Activated effector memory CD4-positive, alpha-beta T cell treated with Interleukin-2 at 50 U/mL for 16 hours (primary cell): Measurements from ENCODE around the gene SELP.

Experiments used
- DNase-seq: peaks from one replicate; pipeline ENCODE4 v3.0.0-alpha.2; 2020

SELP gene

DNA sequence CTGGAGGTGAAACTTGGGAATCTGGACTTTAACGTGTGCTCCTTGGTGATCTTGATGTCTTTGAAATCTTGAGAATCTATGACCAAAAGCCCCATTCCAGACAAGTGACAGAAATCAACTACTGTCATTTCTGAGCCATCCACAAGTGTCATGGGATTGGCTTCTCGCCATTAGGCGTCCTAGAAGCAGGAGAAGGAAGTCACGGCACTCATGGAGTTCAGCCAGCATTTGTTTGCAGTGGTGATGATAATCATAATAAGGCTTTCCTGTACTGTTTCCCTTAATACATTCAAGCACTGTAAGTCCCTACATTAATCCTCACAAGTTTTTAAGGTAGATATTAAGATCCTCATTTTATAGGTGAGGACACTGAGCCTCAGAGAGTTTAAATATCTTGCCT, 55.6 kb downstream of the SELP start:
- no peak for DNase-seq

GRCh38 chr1:169572187-169572586, 57.7 kb downstream of the SELP start:
- no peak for DNase-seq

GRCh38 chr1:169571450-169571849, 58.5 kb downstream of the SELP start:
- DNase-seq = no peak

GRCh38 chr1:169570172-169570574, 59.8 kb downstream of the SELP start:
- DNase-seq = no peak

GRCh38 chr1:169568497-169568896, 61.4 kb downstream of the SELP start:
- DNase-seq = no peak

GRCh38 chr1:169565335-169566271, 64.3 kb downstream of the SELP start:
- DNase-seq = no peak

DNA sequence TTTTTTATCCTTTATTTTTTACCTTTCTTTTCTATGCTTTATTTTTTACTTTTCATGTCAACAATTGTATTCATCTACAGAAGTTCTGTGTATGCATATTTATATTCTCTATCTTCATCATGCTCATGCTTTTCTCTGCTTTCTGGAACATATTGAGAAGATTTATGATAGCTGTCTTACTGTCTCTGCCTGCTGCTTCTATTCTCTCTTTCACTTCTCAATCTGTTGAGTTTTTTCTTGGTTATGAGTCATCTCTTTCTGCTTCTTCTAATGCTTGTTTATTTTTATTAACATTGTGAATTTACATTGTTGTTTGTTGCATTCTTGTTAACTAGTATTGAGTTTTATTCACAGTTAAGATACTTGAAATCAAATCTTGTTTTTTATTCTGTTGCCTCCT, 66.3 kb downstream of the SELP start:
- DNase-seq = no peak

GRCh38 chr1:169563019-169563615, 66.8 kb downstream of the SELP start:
- no peak for DNase-seq

DNA sequence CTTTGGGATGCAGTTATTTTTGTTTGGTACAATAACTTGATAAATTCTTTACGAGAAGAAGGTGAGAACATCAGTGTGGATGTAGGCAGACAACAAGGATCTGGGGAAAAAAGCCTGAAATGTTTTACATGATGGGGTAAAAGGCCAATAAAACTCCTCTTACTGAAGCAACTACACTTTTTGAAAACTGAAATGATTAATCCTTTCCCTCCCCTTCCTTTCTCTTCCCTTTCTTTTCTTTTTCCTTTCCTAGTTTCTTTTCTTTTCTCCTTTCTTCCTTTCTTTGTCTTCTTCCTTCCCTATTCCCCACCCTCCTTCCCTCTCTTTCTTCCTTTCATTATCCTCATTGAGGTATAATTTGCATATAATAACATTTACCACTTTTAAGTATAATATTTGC, 68.2 kb downstream of the SELP start:
- DNase-seq = no peak

GRCh38 chr1:169557131-169557530, 72.8 kb downstream of the SELP start:
- no peak for DNase-seq

DNA sequence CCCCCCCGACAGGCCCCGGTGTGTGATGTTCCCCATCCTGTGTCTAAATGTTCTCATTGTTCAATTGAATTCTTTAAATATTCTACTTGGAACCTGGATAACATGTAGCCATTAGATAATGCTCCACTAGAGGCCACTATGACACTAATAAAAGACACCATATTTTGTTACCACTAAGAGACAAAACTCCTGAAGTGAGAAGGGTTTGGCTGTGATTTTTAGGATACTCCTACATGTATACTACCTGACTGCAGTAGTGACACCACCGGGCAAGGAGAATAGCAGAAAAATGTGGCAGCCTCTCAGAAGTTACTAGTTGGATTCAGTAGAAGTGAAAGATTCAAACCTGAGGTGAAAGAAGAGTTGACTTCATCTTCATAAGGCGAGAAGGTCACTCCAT, 79.6 kb downstream of the SELP start:
- no peak for DNase-seq

- DNase-seq = no peak
Observed at GRCh38 chr1:169548282-169548681, 81.6 kb downstream of the SELP start.

DNA sequence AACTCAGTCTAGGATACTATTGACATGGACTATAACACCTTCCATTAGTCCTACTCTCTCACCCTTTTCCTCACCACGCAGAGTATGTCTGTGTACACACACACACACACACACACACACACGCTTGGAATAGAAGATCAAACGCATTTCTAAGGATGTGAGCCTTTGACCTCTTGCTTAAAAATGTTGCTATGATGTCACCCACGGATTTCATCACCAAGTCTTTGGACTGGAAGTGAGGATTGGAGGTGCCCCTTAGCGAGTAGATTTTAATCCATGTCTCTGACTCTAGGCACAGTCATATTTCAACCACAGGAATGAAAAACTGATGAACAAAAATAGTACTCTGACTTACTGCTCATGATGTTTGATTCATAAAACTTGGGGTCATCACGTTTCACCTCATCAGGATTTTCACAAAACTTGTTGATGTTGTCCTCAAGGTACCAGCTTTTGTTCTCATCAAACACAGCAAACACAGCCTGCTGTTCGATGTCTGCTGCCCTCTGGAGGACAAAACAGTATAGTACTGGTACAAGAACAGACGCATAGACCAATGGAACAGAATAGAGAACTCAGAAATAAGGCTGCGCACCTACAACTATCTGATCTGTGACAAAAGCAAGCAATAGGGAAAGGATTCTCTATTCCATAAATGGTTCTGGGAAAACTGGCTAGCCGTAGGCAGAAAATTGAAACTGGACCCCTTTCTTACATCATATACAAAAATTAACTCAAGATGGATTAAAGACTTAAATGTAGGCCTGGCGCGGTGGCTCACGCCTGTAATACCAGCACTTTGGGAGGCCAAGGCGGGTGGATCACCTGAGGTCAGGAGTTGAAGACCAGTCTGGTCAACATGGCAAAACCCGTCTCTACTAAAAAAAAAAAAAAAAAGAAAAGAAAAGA, 83.6 kb downstream of the SELP start:
- no peak for DNase-seq

GRCh38 chr1:169545472-169545871, 84.5 kb downstream of the SELP start:
- DNase-seq = no peak

DNA sequence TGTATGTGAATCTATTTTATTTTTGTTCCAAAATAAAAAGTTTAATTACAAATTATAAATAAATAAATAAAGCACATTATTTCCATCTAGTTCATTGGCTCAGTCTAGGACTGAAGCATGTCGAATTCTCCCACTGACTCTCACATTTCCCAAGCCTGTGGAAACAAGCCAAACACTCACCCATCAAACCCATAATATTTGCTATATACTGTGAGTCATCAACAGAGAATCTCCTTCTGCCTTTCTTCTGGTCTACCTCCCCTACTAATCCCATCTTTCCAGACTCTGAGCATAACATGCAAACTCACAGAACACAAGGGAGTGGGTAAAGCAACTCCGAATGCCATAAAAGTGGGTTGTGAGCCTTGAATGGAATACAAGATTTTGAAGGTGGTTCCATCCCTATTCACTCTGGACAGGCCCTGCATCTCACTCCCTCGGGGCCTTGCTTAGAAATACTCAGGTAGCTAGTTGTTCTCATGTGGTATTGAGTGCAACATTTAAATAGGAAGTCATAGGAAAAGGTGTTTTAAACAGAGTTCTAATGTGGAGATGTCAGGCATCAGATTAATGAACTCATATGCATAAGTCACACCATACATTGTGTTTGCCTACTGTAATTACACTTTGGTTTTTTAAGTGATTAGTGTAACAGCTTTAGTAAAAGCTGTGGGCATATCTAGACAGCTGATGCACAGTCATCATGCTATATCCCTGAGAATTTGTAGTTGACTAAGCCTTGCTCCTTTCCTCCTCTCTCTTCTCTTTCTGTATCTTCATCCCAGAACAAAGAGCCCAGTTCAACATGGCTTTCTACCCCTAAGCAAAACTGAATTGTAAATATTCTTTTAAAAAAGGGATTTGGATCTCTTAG, 90.7 kb downstream of the SELP start:
- DNase-seq = no peak
